HCT116 (cell line): ENCODE data around the gene MAPK14. TPM values are rescaled to one million over a fixed set of nuclear protein-coding genes. Genes with fewer than 3 reads are reported as not detected.

Source experiments
- ATAC-seq: fragments of 200-7000 bp; cut with Tn5 transposase; 2 replicates; pipeline ENCODE4 v1.9.1; 2020; ENCODE audit warnings: mild to moderate bottlenecking, moderate library complexity
- BruUV-seq: library from RNA; stranded (reverse); fragments of 400-500 nt; replicated peaks from 2 replicates; lab custom pipeline; 2021; lab: Mats Ljungman, UMichigan
- CTCF ChIA-PET: fragments of 300-600 bp; sonication (Branson Sonifier 250); formaldehyde crosslinking; loops from one replicate; lab custom pipeline; 2021; ENCODE audit warnings: antibody characterized with exemption; lab: Charles Lee
- POLR2A ChIA-PET: fragments of 300-600, 350-600 bp; sonication (Branson Sonifier 250); formaldehyde crosslinking; loops from one replicate; lab custom pipeline; 2021; ENCODE audit warnings: antibody characterized with exemption; lab: Charles Lee
- RAD21 ChIA-PET, 2 experiments: fragments of 300-600 bp; sonication (Branson Sonifier 250); formaldehyde crosslinking; loops; one replicate each; lab custom pipeline; 2023; ENCODE audit warnings: low total read pairs in 2 of 2; ENCODE audit not compliant: uncharacterized antibody in 2 of 2, unreplicated experiment in 2 of 2, low non-redundant PET in 1 of 2; lab: Charles Lee
- DNase-seq: peaks from one replicate; pipeline ENCODE4 v3.0.0-alpha.2; 2010; ENCODE audit warnings: low read depth, low spot score
- H2AFZ ChIP-seq: fragments of 200-600 bp; shearing (Covaris generic), sonication (generic); 2 replicates; pipeline ENCODE4 v1.6.1; 2017; ENCODE audit warnings: low read depth, mixed run types, mixed read lengths, antibody characterized with exemption, low read length; ENCODE audit not compliant: poor library complexity, severe bottlenecking
- H3K27ac ChIP-seq: 2 replicates; pipeline ENCODE4 v1.5.1; 2012; ENCODE audit warnings: low read depth, low read length
- H3K27me3 ChIP-seq: fragments of 200-600 bp; sonication (generic); 2 replicates; pipeline ENCODE4 v1.6.1; 2016; ENCODE audit warnings: mixed run types, low read length, mixed read lengths; ENCODE audit not compliant: insufficient read depth
- H3K36me3 ChIP-seq, 2 experiments: fragments of 200-500 bp in 1 of 2; fragments of 200-600 bp in 1 of 2; sonication (Bioruptor generic) in 1 of 2; sonication (generic) in 1 of 2; 2 replicates each; pipeline versions ENCODE4 v1.5.1 to v1.6.1; 2014 to 2016; ENCODE audit warnings: low read length in 2 of 2, inconsistent platforms in 1 of 2, mixed read lengths in 1 of 2, mixed run types in 1 of 2; ENCODE audit not compliant: insufficient read depth in 2 of 2, control insufficient read depth in 1 of 2
- H3K4me1 ChIP-seq, 2 experiments: fragments of 200-600 bp in 1 of 2; sonication (generic) in 1 of 2; 2 replicates each; pipeline versions ENCODE4 v1.5.1 to v1.6.1; 2012 to 2017; ENCODE audit warnings: low read length in 2 of 2, inconsistent platforms in 1 of 2, mild to moderate bottlenecking in 1 of 2, mixed read lengths in 1 of 2, mixed run types in 1 of 2, moderate library complexity in 1 of 2; ENCODE audit not compliant: insufficient read depth in 2 of 2, control insufficient read depth in 1 of 2
- H3K4me2 ChIP-seq: fragments of 200-600 bp; sonication (generic); 2 replicates; pipeline ENCODE4 v1.6.1; 2017; ENCODE audit warnings: mixed run types, low read length, mixed read lengths
- H3K4me3 ChIP-seq, 2 experiments: fragments of 200-600 bp in 1 of 2; sonication (generic) in 1 of 2; replicated peaks in 1 of 2; 2 replicates each; pipeline ENCODE4 v1.5.1; 2011 to 2016; ENCODE audit warnings: low read length in 2 of 2, control low read depth in 1 of 2, low read depth in 1 of 2, mild to moderate bottlenecking in 1 of 2, mixed read lengths in 1 of 2, mixed run types in 1 of 2
- H3K79me2 ChIP-seq: fragments of 200-600 bp; sonication (generic); 2 replicates; pipeline ENCODE4 v1.6.1; 2017; ENCODE audit warnings: mild to moderate bottlenecking, mixed run types, low read length, moderate library complexity, mixed read lengths; ENCODE audit not compliant: insufficient read depth
- H3K9ac ChIP-seq: fragments of 200-600 bp; sonication (generic); 2 replicates; pipeline ENCODE4 v1.6.1; 2016; ENCODE audit warnings: low read length, mixed read lengths
- H3K9me2 ChIP-seq: fragments of 200-600 bp; sonication (generic), shearing (Covaris generic); 2 replicates; pipeline ENCODE4 v1.6.1; 2017; ENCODE audit warnings: mixed run types, mild to moderate bottlenecking, moderate library complexity; ENCODE audit not compliant: insufficient read depth
- H3K9me3 ChIP-seq, 2 experiments: fragments of 200-500 bp in 1 of 2; fragments of 200-600 bp in 1 of 2; sonication (Bioruptor generic) in 1 of 2; sonication (generic) in 1 of 2; 2 replicates each; pipeline ENCODE4 v1.6.1; 2014 to 2017; ENCODE audit warnings: low read length in 2 of 2, mixed read lengths in 2 of 2, inconsistent platforms in 1 of 2, low read depth in 1 of 2, mild to moderate bottlenecking in 1 of 2, mixed run types in 1 of 2, moderate library complexity in 1 of 2; ENCODE audit not compliant: control insufficient read depth in 1 of 2, insufficient read depth in 1 of 2
- H4K20me1 ChIP-seq: fragments of 200-600 bp; sonication (generic), shearing (Covaris generic); 2 replicates; pipeline ENCODE4 v1.6.1; 2017; ENCODE audit warnings: mixed run types, mild to moderate bottlenecking, moderate library complexity; ENCODE audit not compliant: insufficient read depth
- CEBPB ChIP-seq: IDR thresholded peaks from 2 replicates; pipeline ENCODE4 v1.6.1; 2012; ENCODE audit warnings: low read depth
- ELF1 ChIP-seq: IDR thresholded peaks from 2 replicates; pipeline ENCODE4 v1.6.1; 2012; ENCODE audit warnings: low read depth, borderline replicate concordance
- POLR2AphosphoS5 ChIP-seq: IDR thresholded peaks from 2 replicates; pipeline ENCODE4 v1.6.1; 2011; ENCODE audit warnings: mild to moderate bottlenecking, low read depth, low read length, moderate library complexity
- RAD21 ChIP-seq: IDR thresholded peaks from 2 replicates; pipeline ENCODE4 v1.6.1; 2012; ENCODE audit warnings: low read depth, mild to moderate bottlenecking
- SRF ChIP-seq: IDR thresholded peaks from 2 replicates; pipeline ENCODE4 v1.6.1; 2012; ENCODE audit warnings: low read depth
- TCF7L2 ChIP-seq: IDR thresholded peaks from 2 replicates; pipeline ENCODE4 v1.7.0; 2011; ENCODE audit warnings: borderline replicate concordance, inconsistent platforms; ENCODE audit not compliant: insufficient read depth, insufficient read length; ENCODE audit errors: extremely low read depth
- YY1 ChIP-seq: IDR thresholded peaks from 2 replicates; pipeline ENCODE4 v1.6.1; 2011; ENCODE audit warnings: low read length, low read depth, moderate library complexity, mild to moderate bottlenecking; ENCODE audit not compliant: insufficient replicate concordance; ENCODE audit errors: extremely low read depth
- ZFX ChIP-seq: fragments of 450-650 bp; IDR thresholded peaks from 2 replicates; pipeline ENCODE4 v1.6.1; 2017
- ZNF274 ChIP-seq: fragments of 200-500 bp; sonication (Bioruptor generic); IDR thresholded peaks from 2 replicates; pipeline ENCODE4 v1.6.1; 2014; ENCODE audit warnings: mild to moderate bottlenecking, low read depth, low read length, inconsistent platforms
- intact Hi-C: fragments of 100-400 bp; cut with micrococcal nuclease; formaldehyde crosslinking; loops from 2 replicates; pipeline ENCODE4 v1.10.0; 2022
- total RNA-seq: library from RNA; stranded (reverse); gene quantifications from one replicate; pipeline ENCODE4 v1.2.1, GENCODE V29; 2021; ENCODE audit not compliant: unreplicated experiment
- TF ChIP-seq, protein P1 (sequence below): IDR thresholded peaks from 2 replicates; pipeline ENCODE4 v1.6.1; 2011; ENCODE audit warnings: mild to moderate bottlenecking, low read length, moderate library complexity; ENCODE audit not compliant: insufficient replicate concordance; ENCODE audit errors: extremely low read depth
- TF ChIP-seq, protein P2 (sequence below): IDR thresholded peaks from 2 replicates; pipeline ENCODE4 v1.6.1; 2012
- TF ChIP-seq, protein P3 (sequence below): IDR thresholded peaks from 2 replicates; pipeline ENCODE4 v1.6.1; 2012; ENCODE audit warnings: low read depth

Gene MAPK14
- total RNA-seq, 1 experiment from 2014 or later = 34.2 TPM

DNA sequence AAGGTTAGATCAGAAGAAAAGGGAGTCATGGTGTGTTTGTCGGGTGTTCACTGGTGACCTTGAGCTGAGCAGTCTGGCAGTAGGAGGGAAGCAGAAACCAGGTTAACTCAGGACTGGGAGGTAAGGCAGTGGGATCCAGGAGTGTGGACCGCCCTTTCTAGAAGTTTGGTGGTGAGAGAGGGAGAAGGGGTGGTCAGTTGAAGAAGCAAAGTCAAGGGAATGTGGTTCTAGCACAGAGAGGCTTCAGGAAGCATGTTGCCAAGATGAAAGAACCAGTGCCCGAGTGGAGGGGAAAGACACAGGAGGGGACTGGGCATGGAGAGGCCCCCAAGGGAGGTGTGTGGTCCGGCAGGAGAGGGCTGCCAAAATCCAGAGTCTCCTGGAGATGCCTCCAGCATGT is 106.3 kb downstream of the MAPK14 start (continued):
- TF ChIP-seq, protein P1, sequence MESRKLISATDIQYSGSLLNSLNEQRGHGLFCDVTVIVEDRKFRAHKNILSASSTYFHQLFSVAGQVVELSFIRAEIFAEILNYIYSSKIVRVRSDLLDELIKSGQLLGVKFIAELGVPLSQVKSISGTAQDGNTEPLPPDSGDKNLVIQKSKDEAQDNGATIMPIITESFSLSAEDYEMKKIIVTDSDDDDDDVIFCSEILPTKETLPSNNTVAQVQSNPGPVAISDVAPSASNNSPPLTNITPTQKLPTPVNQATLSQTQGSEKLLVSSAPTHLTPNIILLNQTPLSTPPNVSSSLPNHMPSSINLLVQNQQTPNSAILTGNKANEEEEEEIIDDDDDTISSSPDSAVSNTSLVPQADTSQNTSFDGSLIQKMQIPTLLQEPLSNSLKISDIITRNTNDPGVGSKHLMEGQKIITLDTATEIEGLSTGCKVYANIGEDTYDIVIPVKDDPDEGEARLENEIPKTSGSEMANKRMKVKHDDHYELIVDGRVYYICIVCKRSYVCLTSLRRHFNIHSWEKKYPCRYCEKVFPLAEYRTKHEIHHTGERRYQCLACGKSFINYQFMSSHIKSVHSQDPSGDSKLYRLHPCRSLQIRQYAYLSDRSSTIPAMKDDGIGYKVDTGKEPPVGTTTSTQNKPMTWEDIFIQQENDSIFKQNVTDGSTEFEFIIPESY = no peak
- TF ChIP-seq SRF (no peak), TCF7L2 (no peak), YY1 (no peak)
- TF ChIP-seq, protein P2, sequence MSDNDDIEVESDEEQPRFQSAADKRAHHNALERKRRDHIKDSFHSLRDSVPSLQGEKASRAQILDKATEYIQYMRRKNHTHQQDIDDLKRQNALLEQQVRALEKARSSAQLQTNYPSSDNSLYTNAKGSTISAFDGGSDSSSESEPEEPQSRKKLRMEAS = no peak
- TF ChIP-seq, all 23 proteins: peak for 0

DNA sequence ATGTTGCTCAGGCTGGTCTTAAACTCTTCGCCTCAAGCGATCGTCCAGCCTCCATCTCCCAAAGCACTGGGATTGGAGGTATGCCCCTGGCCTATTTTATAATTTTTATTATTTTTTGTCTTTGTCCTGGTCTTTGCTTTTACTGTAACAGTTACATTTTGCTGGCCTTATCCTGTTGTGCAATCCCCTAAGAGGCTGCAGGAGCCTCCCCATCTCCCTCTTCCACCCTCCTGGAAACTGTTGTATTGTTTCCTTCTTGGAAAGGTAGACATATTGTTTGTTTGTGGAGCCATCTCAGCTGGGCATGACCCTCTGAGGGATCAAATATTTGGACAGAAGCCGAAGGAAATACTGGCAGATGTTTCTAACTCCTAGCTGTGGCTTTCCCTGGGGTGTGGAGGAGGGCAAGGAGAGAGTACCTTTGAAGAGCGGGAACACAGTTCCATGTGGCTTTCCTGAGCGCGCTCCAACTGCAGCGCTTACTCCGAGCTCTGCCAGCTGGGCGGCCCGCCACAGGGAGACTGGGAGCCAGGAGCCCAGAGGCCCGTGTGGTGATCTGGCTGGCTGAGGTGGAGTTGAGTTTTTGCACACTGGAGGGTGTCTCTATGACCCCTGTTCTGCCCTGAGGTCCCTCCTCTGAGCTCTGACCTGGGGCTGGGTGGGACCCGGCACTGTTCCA is 107.6 kb downstream of the MAPK14 start:
- ChIA-PET RAD21 (no interaction called here), POLR2A (interaction anchor here (1.6 kb wide), 1 partner anchor 57 kb away, joined by 3 read pairs; no protein-coding TSS in a partner anchor), CTCF (no interaction called here)
- no peak overlapping the region for H2AFZ ChIP-seq
- H3K4me2 ChIP-seq = no peak overlapping the region
- H3K9me2 ChIP-seq = no peaks in the 10 kb centered on the region
- ATAC-seq = no peak
- H3K27me3 ChIP-seq = no peaks in the 10 kb centered on the region
- peaks cover 16 to 20% of the 10 kb centered on the region in 2 experiments for H3K4me1 ChIP-seq
- intact Hi-C loops = no loop called here
- H4K20me1 ChIP-seq = no peaks in the 10 kb centered on the region
- H3K27ac ChIP-seq = no peak overlapping the region
- H3K79me2 ChIP-seq = no peaks in the 10 kb centered on the region; the same call in 1 of the 2 replicates
- peaks cover 17 to 29% of the 10 kb centered on the region in 2 experiments; a peak in 3 of 4 replicates for H3K36me3 ChIP-seq
- no peak overlapping the region for H3K9ac ChIP-seq
- H3K9me3 ChIP-seq = no peaks in the 10 kb centered on the region
- TF ChIP-seq YY1 = no peak
- TF ChIP-seq, protein P3, sequence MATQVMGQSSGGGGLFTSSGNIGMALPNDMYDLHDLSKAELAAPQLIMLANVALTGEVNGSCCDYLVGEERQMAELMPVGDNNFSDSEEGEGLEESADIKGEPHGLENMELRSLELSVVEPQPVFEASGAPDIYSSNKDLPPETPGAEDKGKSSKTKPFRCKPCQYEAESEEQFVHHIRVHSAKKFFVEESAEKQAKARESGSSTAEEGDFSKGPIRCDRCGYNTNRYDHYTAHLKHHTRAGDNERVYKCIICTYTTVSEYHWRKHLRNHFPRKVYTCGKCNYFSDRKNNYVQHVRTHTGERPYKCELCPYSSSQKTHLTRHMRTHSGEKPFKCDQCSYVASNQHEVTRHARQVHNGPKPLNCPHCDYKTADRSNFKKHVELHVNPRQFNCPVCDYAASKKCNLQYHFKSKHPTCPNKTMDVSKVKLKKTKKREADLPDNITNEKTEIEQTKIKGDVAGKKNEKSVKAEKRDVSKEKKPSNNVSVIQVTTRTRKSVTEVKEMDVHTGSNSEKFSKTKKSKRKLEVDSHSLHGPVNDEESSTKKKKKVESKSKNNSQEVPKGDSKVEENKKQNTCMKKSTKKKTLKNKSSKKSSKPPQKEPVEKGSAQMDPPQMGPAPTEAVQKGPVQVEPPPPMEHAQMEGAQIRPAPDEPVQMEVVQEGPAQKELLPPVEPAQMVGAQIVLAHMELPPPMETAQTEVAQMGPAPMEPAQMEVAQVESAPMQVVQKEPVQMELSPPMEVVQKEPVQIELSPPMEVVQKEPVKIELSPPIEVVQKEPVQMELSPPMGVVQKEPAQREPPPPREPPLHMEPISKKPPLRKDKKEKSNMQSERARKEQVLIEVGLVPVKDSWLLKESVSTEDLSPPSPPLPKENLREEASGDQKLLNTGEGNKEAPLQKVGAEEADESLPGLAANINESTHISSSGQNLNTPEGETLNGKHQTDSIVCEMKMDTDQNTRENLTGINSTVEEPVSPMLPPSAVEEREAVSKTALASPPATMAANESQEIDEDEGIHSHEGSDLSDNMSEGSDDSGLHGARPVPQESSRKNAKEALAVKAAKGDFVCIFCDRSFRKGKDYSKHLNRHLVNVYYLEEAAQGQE = no peak
- TF ChIP-seq CEBPB = no peak
- TF ChIP-seq, protein P2 = no peak
- TF ChIP-seq TCF7L2 = no peak
- TF ChIP-seq SRF = no peak
- no peak for TF ChIP-seq RAD21
- no peak for TF ChIP-seq ZFX
- TF ChIP-seq ZNF274 = no peak
- TF ChIP-seq ELF1 = no peak
- TF ChIP-seq POLR2AphosphoS5 = no peak
- H3K4me3 ChIP-seq = no peak overlapping the region
- DNase-seq = no peak
- no TSS peak for BruUV-seq
